GM06990 (cell line): ENCODE data around the gene TMEM150A.

Experiments used
- DNase-seq: peaks from one replicate; pipeline ENCODE4 v3.0.0-alpha.2; 2011; ENCODE audit not compliant: insufficient read length; ENCODE audit errors: extremely low read depth
- H3K27me3 ChIP-seq: replicated peaks from 2 replicates; pipeline ENCODE4 v1.6.0; 2011; ENCODE audit warnings: low read length; ENCODE audit not compliant: control insufficient read depth, insufficient read depth
- H3K36me3 ChIP-seq: 2 replicates; pipeline ENCODE4 v1.5.1; 2011; ENCODE audit warnings: low read length; ENCODE audit not compliant: control insufficient read depth, insufficient read depth
- H3K4me3 ChIP-seq: replicated peaks from 2 replicates; pipeline ENCODE4 v1.5.1; 2011; ENCODE audit warnings: low read depth, mild to moderate bottlenecking, control low read depth, low read length
- CTCF ChIP-seq: IDR thresholded peaks from 2 replicates; pipeline ENCODE4 v1.5.1; 2011; ENCODE audit warnings: low read length, control low read depth, mild to moderate bottlenecking, inconsistent platforms; ENCODE audit not compliant: insufficient read depth, poor library complexity, severe bottlenecking

TMEM150A gene

GRCh38 chr2:85591563-85591962 lies 10.9 kb downstream of the TMEM150A start:
- no peak overlapping the region for H3K4me3 ChIP-seq
- H3K36me3 ChIP-seq: no peaks in the 10 kb centered on the region; the same call in 1 of the 2 replicates
- no peak for DNase-seq
- no peak for TF ChIP-seq CTCF
- no peaks in the 10 kb centered on the region for H3K27me3 ChIP-seq

GRCh38 chr2:85590950-85591349 lies 11.5 kb downstream of the TMEM150A start:
- no peak for DNase-seq
- TF ChIP-seq CTCF: no peak
- H3K27me3 ChIP-seq: no peaks in the 10 kb centered on the region

GRCh38 chr2:85589982-85590791 lies 12.3 kb downstream of the TMEM150A start:
- no peak for TF ChIP-seq CTCF
- DNase-seq: no peak
- no peaks in the 10 kb centered on the region for H3K36me3 ChIP-seq
- no peak overlapping the region for H3K4me3 ChIP-seq
- H3K27me3 ChIP-seq: no peaks in the 10 kb centered on the region

More at GRCh38 chr2:85590950-85591349, 11.5 kb downstream of the TMEM150A start:
- no peak overlapping the region for H3K4me3 ChIP-seq
- H3K36me3 ChIP-seq: no peaks in the 10 kb centered on the region

GRCh38 chr2:85589181-85589580 lies 13.3 kb downstream of the TMEM150A start:
- Histone ChIP-seq H3K27me3 (no peaks in the 10 kb centered on the region), H3K36me3 (no peaks in the 10 kb centered on the region), H3K4me3 (no peak overlapping the region)
- TF ChIP-seq CTCF: no peak
- no peak for DNase-seq

GRCh38 chr2:85588645-85589044 lies 13.9 kb downstream of the TMEM150A start:
- H3K36me3 ChIP-seq: no peaks in the 10 kb centered on the region
- no peak overlapping the region for H3K4me3 ChIP-seq
- no peak for TF ChIP-seq CTCF
- DNase-seq: no peak
- no peaks in the 10 kb centered on the region for H3K27me3 ChIP-seq

- no peaks in the 10 kb centered on the region for H3K36me3 ChIP-seq
- no peaks in the 10 kb centered on the region for H3K27me3 ChIP-seq
- no peak for DNase-seq
- TF ChIP-seq CTCF: no peak
- no peak overlapping the region for H3K4me3 ChIP-seq
Measured at GRCh38 chr2:85588236-85588635, 14.3 kb downstream of the TMEM150A start.
